GM12872 (cell line): Measurements from ENCODE around the gene CTNNA2.

Experiments
- CTCF ChIP-seq: IDR thresholded peaks from 3 replicates; pipeline ENCODE4 v1.5.1; 2011; ENCODE audit warnings: low read depth, mild to moderate bottlenecking, low read length, moderate library complexity; ENCODE audit not compliant: insufficient read depth

CTNNA2 gene

GRCh38 chr2:80074321-80075070 lies 561.6 kb downstream of the CTNNA2 start:
- no peak for TF ChIP-seq CTCF

GRCh38 chr2:80075719-80076118 lies 562.9 kb downstream of the CTNNA2 start:
- TF ChIP-seq CTCF: no peak

GRCh38 chr2:80078290-80079036 lies 565.6 kb downstream of the CTNNA2 start:
- TF ChIP-seq CTCF: no peak

GRCh38 chr2:80080957-80081356 lies 568.1 kb downstream of the CTNNA2 start:
- no peak for TF ChIP-seq CTCF

- no peak for TF ChIP-seq CTCF
Measured at GRCh38 chr2:80086831-80087230, 574.0 kb downstream of the CTNNA2 start.

GRCh38 chr2:80091237-80091636 lies 578.4 kb downstream of the CTNNA2 start:
- no peak for TF ChIP-seq CTCF

- TF ChIP-seq CTCF: no peak
Measured at GRCh38 chr2:80092474-80092873, 579.6 kb downstream of the CTNNA2 start.
